Karpas-422 (cell line): ENCODE data around the gene NISCH. TPM values are rescaled to one million over a fixed set of nuclear protein-coding genes. Genes with fewer than 3 reads are reported as not detected.

ENCODE experiments used
- DNase-seq: peaks from one replicate; pipeline ENCODE4 v3.0.0-alpha.2; 2015
- H2AFZ ChIP-seq: fragments of 200-600 bp; sonication (generic); 2 replicates; pipeline ENCODE4 v1.6.1; 2014; ENCODE audit warnings: antibody characterized with exemption, low read length, mixed read lengths
- H3K27ac ChIP-seq: fragments of 200-600 bp; sonication (generic); 2 replicates; pipeline ENCODE4 v1.5.1; 2014; ENCODE audit warnings: mild to moderate bottlenecking, low read length, moderate library complexity
- H3K27me3 ChIP-seq: fragments of 200-600 bp; sonication (generic); 2 replicates; pipeline ENCODE4 v1.6.1; 2014; ENCODE audit warnings: low read length, mixed read lengths
- H3K36me3 ChIP-seq: fragments of 200-600 bp; sonication (generic); 2 replicates; pipeline ENCODE4 v1.6.1; 2014; ENCODE audit warnings: low read length, mixed read lengths; ENCODE audit not compliant: insufficient read depth
- H3K4me1 ChIP-seq: fragments of 200-600 bp; sonication (generic); 2 replicates; pipeline ENCODE4 v1.6.1; 2014; ENCODE audit warnings: mild to moderate bottlenecking, low read length, mixed read lengths
- H3K4me2 ChIP-seq: fragments of 200-600 bp; sonication (generic); 2 replicates; pipeline ENCODE4 v1.6.1; 2014; ENCODE audit warnings: low read length, low read depth, mild to moderate bottlenecking; ENCODE audit not compliant: poor library complexity, severe bottlenecking
- H3K4me3 ChIP-seq: fragments of 200-600 bp; sonication (generic); 2 replicates; pipeline ENCODE4 v1.5.1; 2014; ENCODE audit warnings: mild to moderate bottlenecking, antibody characterized with exemption, low read length, mixed read lengths
- H3K79me2 ChIP-seq: fragments of 200-600 bp; sonication (generic); 2 replicates; pipeline ENCODE4 v1.6.1; 2014; ENCODE audit warnings: mild to moderate bottlenecking, low read length, mixed read lengths
- H3K9ac ChIP-seq: fragments of 200-600 bp; sonication (generic); 2 replicates; pipeline ENCODE4 v1.6.0; 2014; ENCODE audit warnings: low read length
- H3K9me2 ChIP-seq: fragments of 200-600 bp; sonication (generic), shearing (Covaris generic); replicated peaks from 2 replicates; pipeline ENCODE4 v1.6.0; 2014; ENCODE audit warnings: mild to moderate bottlenecking, low read length, moderate library complexity; ENCODE audit not compliant: insufficient read depth
- H3K9me3 ChIP-seq: fragments of 300-700, 200-600 bp; sonication (generic); 2 replicates; pipeline ENCODE4 v1.6.1; 2014; ENCODE audit warnings: low read length, mixed read lengths
- H4K20me1 ChIP-seq: fragments of 200-600 bp; sonication (generic); 2 replicates; pipeline ENCODE4 v1.6.1; 2014; ENCODE audit warnings: mild to moderate bottlenecking, antibody characterized with exemption, low read length, low read depth; ENCODE audit not compliant: insufficient read depth
- total RNA-seq: library from RNA; depleted of rRNA; stranded (reverse); fragments of >200 nt; shearing (Covaris generic); gene quantifications from 2 replicates; pipeline ENCODE4 v1.2.3, GENCODE V29; 2014; ENCODE audit warnings: low replicate concordance

The NISCH gene
- total RNA-seq, 1 experiment from 2014 or later = 44.2 TPM

GRCh38 chr3:52519445-52520140 lies 64.2 kb downstream of the NISCH start:
- no peak for DNase-seq
- Histone ChIP-seq H3K9me2 (no peaks in the 10 kb centered on the region), H3K79me2 (no peaks in the 10 kb centered on the region), H3K27me3 (no peaks in the 10 kb centered on the region), H2AFZ (no peak overlapping the region), H3K4me3 (no peak overlapping the region), H3K9ac (no peak overlapping the region), H3K9me3 (no peaks in the 10 kb centered on the region), H3K36me3 (no peaks in the 10 kb centered on the region), H3K4me2 (no peak overlapping the region), H3K27ac (no peak overlapping the region), H4K20me1 (no peaks in the 10 kb centered on the region), H3K4me1 (no peaks in the 10 kb centered on the region)

GRCh38 chr3:52520141-52520667 lies 64.8 kb downstream of the NISCH start:
- Histone ChIP-seq H3K27me3 (no peaks in the 10 kb centered on the region), H3K9me3 (no peaks in the 10 kb centered on the region), H3K79me2 (no peaks in the 10 kb centered on the region), H3K4me2 (no peak overlapping the region), H3K4me1 (no peaks in the 10 kb centered on the region), H2AFZ (no peak overlapping the region), H3K27ac (no peak overlapping the region), H3K4me3 (no peak overlapping the region), H3K9ac (no peak overlapping the region), H4K20me1 (no peaks in the 10 kb centered on the region), H3K36me3 (no peaks in the 10 kb centered on the region), H3K9me2 (no peaks in the 10 kb centered on the region)
- no peak for DNase-seq

GRCh38 chr3:52520716-52521487 lies 65.5 kb downstream of the NISCH start:
- Histone ChIP-seq H3K27ac (no peak overlapping the region), H3K79me2 (no peaks in the 10 kb centered on the region), H3K4me1 (no peaks in the 10 kb centered on the region), H3K9me3 (no peaks in the 10 kb centered on the region), H2AFZ (no peak overlapping the region), H3K4me2 (no peak overlapping the region), H3K4me3 (no peak overlapping the region), H4K20me1 (no peaks in the 10 kb centered on the region), H3K9ac (no peak overlapping the region), H3K36me3 (no peaks in the 10 kb centered on the region), H3K9me2 (no peaks in the 10 kb centered on the region), H3K27me3 (no peaks in the 10 kb centered on the region)
- no peak for DNase-seq

- H3K79me2 ChIP-seq = no peaks in the 10 kb centered on the region
- no peak overlapping the region for H3K4me3 ChIP-seq
- no peaks in the 10 kb centered on the region for H4K20me1 ChIP-seq
- no peak overlapping the region for H3K27ac ChIP-seq
- H3K9ac ChIP-seq = no peak overlapping the region
- no peaks in the 10 kb centered on the region for H3K4me1 ChIP-seq
- no peaks in the 10 kb centered on the region for H3K36me3 ChIP-seq
- no peaks in the 10 kb centered on the region for H3K27me3 ChIP-seq
- H3K9me3 ChIP-seq = no peaks in the 10 kb centered on the region
- no peak for DNase-seq
- H3K4me2 ChIP-seq = no peak overlapping the region
- H2AFZ ChIP-seq = no peak overlapping the region
- no peaks in the 10 kb centered on the region for H3K9me2 ChIP-seq
Observed at GRCh38 chr3:52521488-52521824, 66.1 kb downstream of the NISCH start.

- Histone ChIP-seq H3K4me3 (no peak overlapping the region), H4K20me1 (no peaks in the 10 kb centered on the region), H3K79me2 (no peaks in the 10 kb centered on the region), H3K9me2 (no peaks in the 10 kb centered on the region), H3K27me3 (no peaks in the 10 kb centered on the region), H3K4me1 (no peaks in the 10 kb centered on the region), H3K9me3 (no peaks in the 10 kb centered on the region), H3K4me2 (no peak overlapping the region), H3K36me3 (no peaks in the 10 kb centered on the region), H2AFZ (no peak overlapping the region), H3K9ac (no peak overlapping the region), H3K27ac (no peak overlapping the region)
- DNase-seq = no peak
Observed at GRCh38 chr3:52521881-52522650, 66.7 kb downstream of the NISCH start.

- Histone ChIP-seq H3K9ac (no peak overlapping the region), H3K27me3 (no peaks in the 10 kb centered on the region), H3K36me3 (no peaks in the 10 kb centered on the region), H3K27ac (no peak overlapping the region), H4K20me1 (no peaks in the 10 kb centered on the region), H3K79me2 (no peaks in the 10 kb centered on the region), H3K9me2 (no peaks in the 10 kb centered on the region), H3K4me2 (no peak overlapping the region), H3K4me1 (no peaks in the 10 kb centered on the region), H3K4me3 (no peak overlapping the region), H2AFZ (no peak overlapping the region), H3K9me3 (no peaks in the 10 kb centered on the region)
- DNase-seq = no peak
Observed at GRCh38 chr3:52522651-52523251, 67.3 kb downstream of the NISCH start.

- Histone ChIP-seq H2AFZ (no peak overlapping the region), H4K20me1 (no peaks in the 10 kb centered on the region), H3K36me3 (no peaks in the 10 kb centered on the region)
Observed at GRCh38 chr3:52523386-52524257, 68.2 kb downstream of the NISCH start.

More at GRCh38 chr3:52523386-52524257, 68.2 kb downstream of the NISCH start:
- no peak overlapping the region for H3K9ac ChIP-seq
- H3K4me2 ChIP-seq = no peak overlapping the region
- no peak overlapping the region for H3K4me3 ChIP-seq
- no peaks in the 10 kb centered on the region for H3K4me1 ChIP-seq
- no peaks in the 10 kb centered on the region for H3K9me3 ChIP-seq
- H3K27ac ChIP-seq = no peak overlapping the region
- H3K79me2 ChIP-seq = no peaks in the 10 kb centered on the region
- no peaks in the 10 kb centered on the region for H3K27me3 ChIP-seq
- DNase-seq = no peak
- H3K9me2 ChIP-seq = no peaks in the 10 kb centered on the region
